Kasumi-1 (cell line): ENCODE measurements around the gene CDHR5.
A peak's percentile ranks its signal among the peaks of the same experiment; 100 is the strongest.

Experiments used
- DNase-seq, 2 experiments: peaks; one replicate each; lab custom pipeline; 2025; lab: John Stamatoyannopoulos, UW

CDHR5 gene

GRCh38 chr11:610146-610801 is 14.5 kb downstream of the CDHR5 start:
- no peak for DNase-seq

GRCh38 chr11:609341-609811 is 15.4 kb downstream of the CDHR5 start:
- DNase-seq = no peak

GRCh38 chr11:608791-609251 is 15.9 kb downstream of the CDHR5 start:
- no peak for DNase-seq

- no peak for DNase-seq
Observed at GRCh38 chr11:607971-608659, 16.6 kb downstream of the CDHR5 start.

GRCh38 chr11:607020-607780 is 17.6 kb downstream of the CDHR5 start:
- no peak for DNase-seq

GRCh38 chr11:606245-606644 is 18.5 kb downstream of the CDHR5 start:
- no peak for DNase-seq

- no peak for DNase-seq
Observed at GRCh38 chr11:605286-606129, 19.2 kb downstream of the CDHR5 start.

- no peak for DNase-seq
Observed at GRCh38 chr11:603154-603553, 21.6 kb downstream of the CDHR5 start.

- DNase-seq = no peak
Observed at GRCh38 chr11:601573-602245, 23.0 kb downstream of the CDHR5 start.

GRCh38 chr11:598005-598680 is 26.6 kb downstream of the CDHR5 start:
- DNase-seq = no peak

- DNase-seq = no peak
Observed at GRCh38 chr11:597166-597725, 27.5 kb downstream of the CDHR5 start.

- no peak for DNase-seq
Observed at GRCh38 chr11:596374-596773, 28.4 kb downstream of the CDHR5 start.

GRCh38 chr11:595400-595799 is 29.4 kb downstream of the CDHR5 start:
- no peak for DNase-seq

- no peak for DNase-seq
Observed at GRCh38 chr11:593347-593746, 31.4 kb downstream of the CDHR5 start.

- no peak for DNase-seq
Observed at GRCh38 chr11:592918-593317, 31.8 kb downstream of the CDHR5 start.

GRCh38 chr11:592501-592900 is 32.3 kb downstream of the CDHR5 start:
- DNase-seq = no peak

- no peak for DNase-seq
Observed at GRCh38 chr11:590997-591396, 33.8 kb downstream of the CDHR5 start.

GRCh38 chr11:589798-590197 is 35.0 kb downstream of the CDHR5 start:
- no peak for DNase-seq

- DNase-seq = peak; percentile 96
Observed at GRCh38 chr11:587978-588380, 36.8 kb downstream of the CDHR5 start.

GRCh38 chr11:587546-587945 is 37.2 kb downstream of the CDHR5 start:
- no peak for DNase-seq
